ENCODE data around the gene ZNF467.

Gene ZNF467

DNA sequence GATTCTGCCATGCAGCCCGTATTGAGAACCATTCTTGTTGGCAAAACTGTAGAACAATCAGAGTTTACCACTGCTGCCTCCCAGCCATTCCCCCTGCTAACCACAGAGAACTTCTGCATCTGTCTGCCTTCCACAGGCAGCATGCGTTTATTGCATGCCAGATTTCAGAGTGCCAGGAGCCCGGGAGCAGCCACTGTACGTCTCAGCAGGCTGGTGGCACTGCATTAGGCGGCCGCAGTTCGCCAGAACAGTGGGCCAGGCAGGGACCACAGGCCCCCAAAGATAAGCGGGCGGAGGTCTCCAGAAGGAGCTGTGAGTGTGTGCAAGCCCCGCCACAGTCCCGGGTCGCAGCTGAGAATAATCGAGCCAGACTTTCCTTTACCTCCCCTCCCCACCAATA lies 31.8 kb downstream of the ZNF467 start:
- peak; percentile 15 to 38 for DNase-seq

DNA sequence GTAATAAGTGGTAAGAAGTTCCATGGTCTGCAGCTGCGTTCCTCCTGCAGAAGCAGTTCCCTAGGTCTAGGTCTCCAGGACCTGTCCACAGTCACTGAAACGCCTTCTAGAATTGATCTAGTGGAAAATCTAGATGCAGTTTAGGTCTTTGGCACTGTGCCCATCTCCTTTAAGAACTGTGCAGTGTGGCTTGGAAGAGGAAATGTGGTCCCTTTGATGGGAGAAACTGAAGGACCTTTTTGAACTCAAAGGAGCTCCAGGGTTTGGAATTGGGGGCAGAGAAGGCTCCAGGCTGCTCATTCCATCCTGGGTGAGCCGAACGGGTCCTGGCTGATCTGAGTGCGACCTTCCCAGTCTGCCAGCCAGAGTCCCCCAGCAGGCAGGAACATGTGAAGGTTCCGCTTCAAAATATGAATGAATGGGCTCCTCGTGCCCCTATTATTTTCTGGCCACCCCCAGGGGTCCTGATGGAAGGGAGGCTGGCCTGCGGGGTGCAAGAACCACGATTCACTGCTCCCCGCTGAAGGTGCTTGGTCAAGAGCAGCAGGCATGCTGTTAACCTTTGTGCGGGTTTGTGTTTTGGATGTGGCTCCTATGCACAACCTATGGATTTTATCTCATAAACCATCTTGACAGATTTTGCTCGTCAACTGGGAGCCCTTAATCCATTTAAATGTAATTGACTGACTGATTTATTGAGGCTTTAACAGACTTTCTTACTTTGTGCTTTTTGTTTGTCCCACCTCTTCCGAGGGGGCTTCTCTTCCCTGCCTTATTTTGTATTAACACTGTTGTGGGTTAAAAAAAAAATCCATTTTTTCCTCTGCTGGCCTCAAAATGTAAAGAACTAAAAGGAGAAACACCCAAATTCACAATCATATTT lies 36.7 kb downstream of the ZNF467 start:
- DNase-seq: no peak

DNA sequence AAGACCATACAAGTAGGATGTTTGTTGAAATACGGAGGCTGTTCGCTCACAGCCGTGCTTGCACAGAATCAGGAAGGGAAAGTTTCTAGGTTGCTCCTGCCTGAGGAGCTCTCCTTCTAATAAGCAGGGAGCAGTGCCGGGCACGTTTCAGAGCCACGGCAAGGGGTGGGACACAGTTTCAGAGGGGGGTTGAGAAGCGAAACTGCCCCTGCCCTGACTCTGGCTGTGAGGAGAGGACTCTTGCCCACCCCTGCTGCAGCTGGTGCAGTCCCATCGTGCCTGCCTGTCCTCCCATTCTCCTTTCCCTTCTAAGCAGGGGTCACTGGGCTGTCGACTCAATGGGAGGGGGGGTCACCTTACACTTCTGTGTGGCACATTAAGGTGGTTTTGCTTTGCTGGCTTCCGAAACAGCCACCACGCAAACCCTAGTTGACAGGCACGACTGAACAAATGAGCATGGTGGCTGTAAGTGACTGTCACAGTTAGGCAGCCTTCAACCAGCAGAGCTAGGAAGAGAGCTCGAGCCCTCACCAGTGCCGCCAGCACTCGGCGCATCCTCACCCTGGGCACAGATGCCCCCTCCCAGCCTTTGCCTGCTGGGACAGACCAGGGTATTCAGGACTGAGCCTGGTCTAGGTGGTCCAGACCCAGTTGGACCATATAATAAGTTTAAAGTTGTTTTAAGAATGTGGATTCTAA lies 37.5 kb downstream of the ZNF467 start:
- no peak for DNase-seq

DNA sequence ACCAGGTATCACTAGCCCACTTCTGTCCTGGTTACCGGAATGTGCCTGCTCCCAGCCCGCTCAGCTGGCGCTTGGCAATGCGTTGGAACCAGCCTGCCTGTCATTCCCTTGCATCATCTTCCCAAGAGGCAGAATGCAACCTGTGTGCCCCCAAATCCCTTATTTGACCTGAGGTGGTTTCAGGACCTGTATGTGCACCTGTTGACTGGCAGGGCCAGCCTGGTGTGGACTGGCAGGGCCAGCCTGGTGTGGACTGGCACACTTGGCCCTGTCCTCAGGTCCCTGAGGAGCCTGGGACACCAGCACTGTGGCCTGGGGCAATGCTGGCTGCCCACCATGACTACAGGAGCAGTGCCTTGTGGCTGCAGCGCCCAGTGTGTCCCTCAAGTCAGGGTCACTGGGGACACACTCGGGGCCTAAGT lies 38.2 kb downstream of the ZNF467 start:
- no peak for DNase-seq

DNA sequence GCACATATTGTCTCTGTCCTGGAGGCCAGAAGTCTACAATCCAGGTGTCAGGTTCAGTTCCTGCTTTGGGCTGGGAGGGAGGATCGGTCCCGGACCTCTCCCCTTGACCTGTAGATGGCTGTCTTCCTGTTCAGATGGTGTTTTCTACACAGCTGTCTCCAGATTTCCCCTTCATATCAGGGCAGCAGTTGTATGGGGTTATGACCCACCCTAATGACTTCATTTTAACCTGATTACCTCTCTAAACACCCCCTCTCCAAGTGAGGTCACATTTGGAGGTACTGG lies 38.7 kb downstream of the ZNF467 start:
- DNase-seq: no peak

DNA sequence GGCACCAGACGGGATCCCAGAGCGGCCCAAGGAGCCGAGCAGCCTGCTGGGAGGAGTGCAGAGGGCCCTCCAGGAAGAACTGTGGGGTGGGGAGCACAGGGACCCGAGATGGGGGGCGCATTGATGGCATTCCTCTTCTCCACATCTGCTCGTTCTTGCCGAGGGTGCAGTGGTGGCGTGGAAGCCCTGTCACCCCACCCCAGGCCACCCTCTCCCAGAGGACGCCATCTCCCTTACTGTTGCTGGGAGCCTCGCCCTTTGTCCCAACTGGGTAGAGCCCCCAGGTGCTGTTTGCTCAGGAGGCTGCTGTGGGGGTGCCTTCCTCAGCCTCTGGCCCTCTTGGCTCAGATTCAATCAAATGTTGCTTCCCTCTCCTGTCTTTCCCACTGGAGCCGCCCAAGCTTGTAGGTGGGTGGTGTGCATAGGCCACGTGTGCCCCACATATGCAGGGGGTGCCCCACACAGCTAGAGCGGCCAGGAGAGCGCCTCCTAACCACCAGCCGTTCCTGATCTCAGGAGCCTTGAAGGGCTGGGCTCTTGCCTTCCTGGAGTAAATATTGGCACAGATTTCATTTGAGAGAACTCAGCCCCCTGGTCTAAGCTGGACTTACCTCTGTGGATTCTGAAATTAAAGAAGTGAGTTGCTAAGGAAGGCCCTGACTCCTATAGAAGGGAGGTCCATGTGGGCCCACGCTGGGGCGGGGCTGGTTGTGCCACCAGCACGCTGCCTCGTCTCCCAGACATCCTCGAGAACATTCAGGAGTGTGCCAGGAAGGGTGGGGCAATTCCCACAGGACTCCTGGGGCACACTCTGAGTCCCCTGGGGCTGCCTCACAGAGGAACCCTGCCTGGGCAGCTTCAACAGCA lies 39.2 kb downstream of the ZNF467 start:
- no peak for DNase-seq

DNA sequence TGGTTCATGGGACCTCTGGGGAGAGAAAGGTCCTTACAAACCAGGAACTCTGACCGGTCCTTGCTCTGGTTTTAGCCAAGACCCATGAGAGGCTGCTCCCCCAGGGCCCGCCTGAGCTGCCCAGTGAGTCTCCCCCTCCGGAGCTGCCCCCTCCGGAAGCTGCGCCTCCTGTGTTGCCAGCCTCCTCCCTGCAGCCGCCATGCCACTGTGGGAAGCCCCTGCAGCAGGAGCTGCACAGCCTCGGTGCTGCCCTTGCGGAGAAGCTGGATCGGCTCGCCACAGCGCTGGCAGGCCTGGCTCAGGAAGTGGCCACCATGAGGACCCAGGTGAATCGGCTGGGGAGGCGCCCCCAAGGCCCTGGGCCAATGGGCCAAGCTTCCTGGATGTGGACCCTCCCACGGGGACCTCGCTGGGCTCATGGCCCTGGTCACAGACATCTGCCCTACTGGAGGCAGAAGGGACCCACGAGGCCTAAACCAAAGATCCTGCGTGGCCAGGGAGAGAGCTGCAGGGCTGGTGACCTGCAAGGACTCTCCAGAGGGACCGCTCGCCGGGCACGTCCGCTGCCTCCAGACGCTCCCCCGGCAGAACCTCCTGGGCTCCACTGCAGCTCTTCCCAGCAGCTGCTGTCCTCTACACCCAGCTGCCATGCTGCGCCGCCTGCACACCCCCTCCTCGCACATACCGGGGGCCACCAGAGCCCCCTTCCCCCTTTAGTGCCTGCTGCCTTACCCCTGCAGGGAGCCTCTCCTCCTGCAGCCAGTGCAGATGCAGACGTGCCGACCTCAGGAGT lies 40.1 kb downstream of the ZNF467 start:
- no peak for DNase-seq

DNA sequence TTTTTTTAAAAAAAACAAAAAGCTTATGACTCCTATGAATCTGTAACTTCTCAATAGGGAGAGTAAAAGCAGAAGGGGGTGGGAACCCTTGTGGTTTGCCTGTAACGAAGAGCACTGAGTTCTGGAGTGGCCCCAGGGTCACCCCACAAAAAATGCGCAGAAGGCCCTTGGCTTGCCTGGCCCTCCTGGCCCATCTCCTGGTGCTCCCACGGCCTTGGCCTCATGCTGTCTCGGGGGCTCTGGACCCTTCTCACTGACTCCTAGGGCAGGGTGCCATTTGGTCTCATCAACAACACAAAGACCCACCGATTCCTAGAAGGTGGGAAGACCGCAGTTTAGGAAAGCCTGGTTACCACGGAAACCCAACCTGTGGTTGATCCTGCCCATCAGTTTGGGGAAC lies 40.8 kb downstream of the ZNF467 start:
- no peak for DNase-seq

DNA sequence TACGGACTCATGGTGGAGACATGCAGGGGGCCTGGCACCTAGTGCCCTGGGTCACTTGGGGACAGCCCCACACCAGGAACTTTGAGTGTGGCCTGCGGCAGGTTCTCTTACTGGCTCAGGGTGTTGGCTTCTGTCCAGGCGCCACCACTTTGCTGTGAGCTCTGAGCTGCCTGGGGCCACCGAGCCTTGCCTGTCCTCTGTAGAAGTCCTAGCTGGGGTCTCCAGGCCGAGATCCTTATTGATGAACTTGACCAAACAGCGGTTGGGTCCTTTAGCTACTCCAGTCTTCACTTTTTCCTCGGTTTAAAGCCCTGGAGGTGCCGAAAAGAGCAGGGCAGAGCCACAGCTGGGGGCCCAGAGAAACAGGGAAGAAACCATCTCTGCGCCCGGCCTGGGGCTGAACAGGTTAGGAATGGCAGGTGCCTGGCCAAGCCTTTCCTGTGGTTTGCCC lies 41.3 kb downstream of the ZNF467 start:
- DNase-seq: no peak

DNA sequence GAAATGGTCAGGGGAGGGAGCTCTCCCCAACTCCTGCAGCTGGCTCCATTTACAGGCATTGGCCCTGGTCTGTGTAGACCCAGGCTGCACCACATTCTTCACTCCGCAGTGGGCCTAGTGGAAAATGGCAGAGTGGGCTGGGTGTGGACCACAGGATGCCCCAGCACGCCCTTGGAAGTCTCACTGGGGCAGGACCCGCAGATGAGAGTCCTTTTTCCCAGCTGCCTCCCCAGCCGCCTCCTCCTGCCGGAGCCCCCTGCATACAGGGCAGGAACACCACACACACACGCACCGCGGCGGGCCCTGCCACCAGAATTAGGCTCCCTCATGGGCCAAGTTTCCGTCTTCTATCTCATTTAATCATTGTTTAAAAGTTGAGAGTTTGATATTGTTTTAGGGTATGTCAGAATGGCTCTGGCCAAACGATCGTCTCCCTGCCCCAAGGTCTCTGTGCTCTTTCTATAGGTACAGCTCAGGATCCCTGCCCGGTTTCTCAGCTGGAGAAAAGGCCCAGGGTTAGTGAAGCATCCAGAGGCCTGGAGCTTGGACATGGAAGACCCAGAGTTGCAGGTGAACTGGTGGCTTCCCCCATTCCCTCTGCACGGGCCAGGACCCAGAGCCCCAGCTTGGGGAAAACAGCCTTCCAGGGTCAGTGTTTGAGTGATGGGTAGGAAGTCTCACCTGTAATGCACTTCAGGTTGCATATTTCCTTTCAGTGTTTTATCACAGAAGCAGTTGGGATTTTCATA lies 42.0 kb downstream of the ZNF467 start:
- no peak for DNase-seq

DNA sequence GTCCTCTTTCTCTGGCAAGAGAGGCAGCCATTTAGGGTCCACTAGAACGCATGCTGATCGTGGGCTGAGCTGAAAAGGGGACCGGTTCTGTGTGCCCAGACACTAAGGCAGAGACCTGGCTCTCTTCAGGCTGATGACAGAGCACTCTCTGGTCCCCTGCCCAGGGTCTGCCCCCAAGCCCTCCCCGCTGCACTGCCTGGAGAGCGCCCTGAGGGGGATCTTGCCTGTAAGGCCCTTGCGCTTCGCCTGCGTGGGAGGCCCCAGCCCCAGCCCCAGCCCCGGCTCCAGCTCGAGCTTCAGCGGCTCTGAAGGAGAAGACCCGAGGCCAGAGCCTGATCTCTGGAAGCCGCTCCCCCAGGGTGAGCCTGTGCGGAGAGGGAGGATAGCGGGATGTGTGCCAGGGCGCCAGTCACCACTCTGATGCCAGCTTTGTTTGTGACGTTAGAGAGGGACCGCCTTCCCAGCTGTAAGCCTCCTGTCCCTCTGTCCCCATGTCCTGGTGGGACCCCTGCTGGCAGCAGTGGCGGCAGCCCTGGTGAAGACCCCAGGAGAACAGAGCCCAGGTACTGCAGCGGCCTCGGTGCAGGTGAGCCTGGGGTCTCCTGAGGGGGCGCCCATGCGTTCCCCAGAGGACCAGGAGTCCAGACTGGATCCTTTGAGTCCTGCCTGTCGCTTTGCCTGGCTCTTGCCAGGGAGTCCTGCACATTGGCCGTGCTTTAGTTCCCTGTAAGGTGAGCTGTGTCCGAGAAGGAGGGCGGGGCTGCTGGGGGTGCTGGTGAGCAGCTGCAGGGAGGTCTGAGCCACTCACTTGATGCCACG lies 43.2 kb downstream of the ZNF467 start:
- DNase-seq: no peak

DNA sequence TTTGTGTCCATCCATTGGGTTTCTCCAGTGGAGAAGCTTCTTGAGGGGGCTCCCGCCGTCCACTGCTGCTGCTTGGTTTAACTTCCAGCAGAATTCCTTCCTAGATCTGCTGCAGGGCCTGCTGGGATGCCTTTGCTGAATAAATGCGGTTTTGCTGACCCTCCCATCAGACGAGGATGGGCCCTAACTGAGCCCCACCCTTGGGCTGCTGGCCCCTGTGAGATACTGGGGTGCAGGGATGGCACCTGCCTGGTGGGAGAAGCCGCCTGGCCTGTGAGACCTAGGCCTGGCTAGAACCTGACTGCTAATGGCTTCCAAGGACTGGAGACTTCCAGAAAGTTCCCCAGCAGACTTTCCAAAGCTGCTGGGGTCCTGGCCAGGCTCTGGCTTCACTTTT lies 43.8 kb downstream of the ZNF467 start:
- no peak for DNase-seq

DNA sequence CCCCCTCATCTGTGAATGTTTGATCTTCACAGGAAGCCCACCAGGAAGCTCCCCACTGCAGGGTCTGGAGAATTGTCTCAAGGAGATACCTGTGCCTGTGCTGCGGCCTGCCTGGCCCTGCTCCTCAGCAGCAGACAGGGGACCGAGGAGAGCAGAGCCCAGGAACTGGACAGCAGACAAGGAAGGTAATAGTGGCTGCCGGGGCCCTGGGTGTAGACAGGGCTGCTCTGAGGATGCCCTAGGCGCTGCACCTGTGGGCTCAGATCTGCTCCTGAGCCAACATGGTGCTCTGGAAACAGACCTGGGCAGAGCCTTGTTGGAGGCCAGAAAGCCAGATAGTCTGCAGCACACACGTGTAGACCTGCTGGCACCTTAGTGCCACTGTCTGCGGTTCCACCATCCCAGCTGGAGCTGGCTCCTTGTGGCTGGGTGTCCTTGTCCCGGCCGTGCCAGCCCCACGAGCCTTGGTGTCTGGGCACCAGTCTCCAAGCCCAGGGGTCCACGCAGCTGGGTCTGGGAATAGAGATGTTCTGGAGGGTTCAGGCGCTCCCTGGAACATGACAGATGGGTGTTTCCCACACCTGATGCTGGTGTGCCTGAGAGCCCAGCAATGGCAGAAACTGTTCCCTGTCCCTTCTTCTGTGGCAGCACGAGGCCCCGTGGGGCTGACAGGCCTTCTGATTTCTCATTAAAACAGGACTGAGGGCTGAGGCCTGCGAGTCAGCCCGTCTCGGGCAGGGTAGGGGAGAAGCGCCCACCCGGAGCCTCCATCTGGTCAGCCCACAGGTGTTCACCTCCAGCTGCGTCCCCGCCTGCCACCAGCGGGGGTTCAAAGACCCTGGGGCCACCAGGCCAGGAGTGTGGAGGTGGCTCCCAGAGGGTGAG lies 44.7 kb downstream of the ZNF467 start:
- no peak for DNase-seq

DNA sequence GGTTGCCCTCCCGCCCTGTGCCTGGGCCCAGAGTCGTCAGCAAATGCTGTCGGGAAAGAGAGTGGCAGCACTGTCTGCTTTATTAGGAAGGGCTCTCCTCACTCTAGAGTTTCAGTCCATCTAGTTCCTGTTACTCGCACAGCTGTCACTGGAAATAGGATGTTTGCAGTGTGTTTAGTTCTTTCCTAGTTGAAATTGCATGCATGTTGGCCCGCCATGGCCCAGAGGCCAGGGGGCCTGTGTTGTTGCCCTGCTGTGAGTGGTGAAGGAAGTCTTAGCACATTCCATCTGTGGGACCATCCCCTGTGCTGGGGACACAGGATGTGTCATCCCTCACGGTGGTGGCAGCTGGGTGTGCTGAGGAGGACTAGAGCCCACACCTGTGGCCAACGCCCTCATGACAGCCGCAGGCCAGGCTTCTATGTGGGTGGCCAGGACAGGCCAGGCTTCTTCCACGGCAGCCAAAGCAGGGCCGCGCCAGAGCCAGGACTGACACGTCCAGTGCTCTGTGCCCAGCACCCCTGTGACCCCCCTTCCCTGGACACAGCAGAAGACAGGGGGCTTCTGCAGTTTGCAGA lies 45.4 kb downstream of the ZNF467 start:
- no peak for DNase-seq

DNA sequence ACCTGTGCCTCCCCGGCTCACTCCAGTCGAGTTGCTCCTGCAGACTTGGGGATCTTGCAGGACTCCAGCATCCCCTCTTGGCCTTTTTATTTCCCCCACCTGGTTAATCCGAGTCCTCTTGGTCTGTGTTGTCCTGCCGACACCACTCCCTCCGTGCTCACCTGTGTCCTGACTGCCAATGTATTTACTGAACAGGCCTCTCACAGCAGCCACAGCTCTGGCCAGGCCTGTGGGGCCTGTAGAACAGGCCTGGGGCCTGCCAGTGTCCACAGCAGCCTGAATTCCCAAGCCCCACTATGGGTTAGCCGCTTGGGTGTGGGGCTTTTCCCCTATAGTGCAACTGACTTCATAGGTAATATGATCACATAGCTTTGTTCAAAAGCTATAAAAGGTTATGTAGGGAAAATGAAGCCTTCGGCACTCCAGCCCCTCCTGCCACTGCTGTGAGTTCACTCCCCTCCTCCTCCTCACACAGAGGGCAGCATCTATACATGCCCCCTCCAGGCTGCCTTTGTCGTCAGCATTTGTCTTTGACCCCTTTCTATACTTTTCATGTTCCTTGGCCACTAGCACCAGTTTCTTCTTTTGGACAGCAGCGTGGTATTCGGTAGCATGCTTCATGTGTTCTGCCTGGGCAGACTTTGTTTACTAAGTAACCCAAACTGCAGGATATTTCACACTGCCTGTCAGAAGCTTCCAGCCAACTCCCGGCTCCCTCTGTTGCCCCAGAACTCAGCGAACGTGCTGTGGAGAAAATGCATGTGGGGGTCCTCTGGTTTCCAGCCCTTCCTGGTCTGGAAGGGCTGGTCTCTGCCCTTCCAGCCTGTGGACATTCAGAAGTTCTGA lies 46.1 kb downstream of the ZNF467 start:
- no peak for DNase-seq

DNA sequence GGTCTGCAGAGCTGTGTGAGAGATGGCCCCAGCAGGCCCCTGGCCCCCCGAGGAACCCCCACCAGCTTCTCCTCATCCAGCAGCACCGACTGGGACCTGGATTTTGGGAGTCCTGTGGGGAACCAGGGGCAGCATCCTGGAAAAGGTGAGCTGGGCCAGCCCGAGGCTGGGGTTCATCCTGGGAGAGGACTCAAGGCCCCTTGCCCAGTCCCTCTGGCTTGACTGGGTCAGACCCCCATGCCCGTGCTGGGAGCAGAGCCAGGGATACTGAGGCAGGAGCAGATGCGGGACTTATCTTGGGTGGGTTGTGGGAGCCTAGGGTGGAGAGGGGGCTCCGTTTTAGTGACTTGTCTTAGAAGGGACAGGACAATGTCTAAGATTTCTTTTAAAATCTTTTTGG lies 47.5 kb downstream of the ZNF467 start:
- DNase-seq: no peak

DNA sequence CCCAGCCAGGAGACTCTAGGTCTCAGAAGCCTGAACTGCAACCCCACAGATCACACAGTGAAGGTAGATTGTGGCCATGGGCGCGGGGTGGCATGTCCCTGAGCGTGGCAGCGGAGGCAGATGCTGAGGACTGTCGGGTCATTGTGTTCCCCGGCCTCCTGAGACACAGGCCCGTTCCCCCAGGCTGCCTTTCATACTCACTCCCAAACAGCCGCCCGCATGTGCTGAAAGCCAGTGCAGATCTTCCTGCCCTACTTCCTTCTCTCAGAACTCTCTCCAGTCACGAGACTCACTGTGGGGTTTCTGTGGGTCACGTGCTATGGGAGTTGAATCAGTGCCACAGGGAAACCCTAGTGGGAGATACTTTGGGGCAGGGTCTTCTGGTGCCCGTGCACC lies 48.0 kb downstream of the ZNF467 start:
- DNase-seq: no peak

DNA sequence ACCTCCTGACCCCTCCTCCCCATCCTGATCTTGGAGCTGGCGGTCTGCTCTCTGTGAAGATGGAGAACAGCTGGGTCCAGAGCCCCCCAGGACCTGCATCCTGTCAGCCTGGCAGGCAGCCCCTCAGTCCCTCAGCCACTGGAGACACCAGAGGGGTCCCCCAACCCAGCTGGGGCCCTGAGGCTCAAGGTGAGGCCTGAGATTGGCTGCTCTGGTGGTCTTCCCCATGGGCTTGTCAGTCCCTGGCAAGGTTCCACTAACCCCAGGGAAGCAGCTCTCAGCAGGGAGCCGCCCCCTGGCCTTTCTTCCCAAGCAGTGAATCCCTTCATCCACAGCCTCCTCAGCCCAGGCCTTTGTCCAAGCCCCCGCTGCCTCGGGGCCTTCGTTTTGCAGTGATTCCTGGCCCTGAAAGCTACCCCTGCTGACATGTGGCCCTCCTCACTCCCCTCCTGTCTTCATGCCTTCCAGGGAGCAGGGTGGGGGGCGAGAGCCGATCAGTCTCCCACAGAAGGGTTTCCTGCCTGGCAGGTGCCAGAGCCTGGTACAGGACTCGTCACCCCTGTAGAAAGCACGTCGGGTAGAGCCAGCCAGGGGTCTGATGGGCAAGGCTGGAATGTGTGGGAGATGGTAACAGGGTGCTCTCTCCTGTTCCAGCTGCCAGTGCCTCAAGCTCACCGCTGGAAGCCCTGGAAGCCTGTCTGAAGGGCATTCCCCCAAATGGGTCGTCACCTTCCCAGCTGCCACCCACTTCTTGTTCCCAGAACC lies 48.5 kb downstream of the ZNF467 start:
- no peak for DNase-seq

Data from AML-193 (cell line).